Measurements from ENCODE around the gene NOTUM. TPM values are rescaled to one million over a fixed set of nuclear protein-coding genes. Genes with fewer than 3 reads are reported as not detected.
A peak's percentile ranks its signal among the peaks of the same experiment; 100 is the strongest.

NOTUM gene
- total and polyA plus RNA-seq, 9 of the 15 experiments (the other 6 are each of a cell fraction or from before 2014, with no cell fraction given), result 0.03 to 14.0 (median 4.1) TPM

- TF ChIP-seq NUFIP1 (IDR thresholded peaks at IDR 0.05; ENCODE audit: partially characterized antibody) (no peak), MTA1 (IDR thresholded peaks at IDR 0.05; ENCODE audit: borderline replicate concordance) (peak; percentile 61; the same call in 1 of the 2 replicates), HDAC2 (IDR thresholded peaks at IDR 0.05) (peak; percentile 57; the same call in 1 of the 2 replicates), STAT6 (CRISPR knock-in tag; IDR thresholded peaks at IDR 0.05) (0 out of 2 replicates have a peak, but pooled peaks have one; percentile 54), MYC (IDR thresholded peaks at IDR 0.05; ENCODE audit: low read depth, low read length) (no peak; the same call in none of the 2 replicates), MYC (CRISPR knock-in tag; IDR thresholded peaks at IDR 0.05; ENCODE audit: borderline replicate concordance, low read depth) (no peak), EP400 (IDR thresholded peaks at IDR 0.05) (peak; percentile 29), ZBTB11 (CRISPR knock-in tag; IDR thresholded peaks at IDR 0.05) (no peak), ZEB2 (IDR thresholded peaks at IDR 0.05) (0 out of 2 replicates have a peak, but pooled peaks have one; percentile 30), CTCF (IDR thresholded peaks at IDR 0.05 in 2 of 3, conservative IDR thresholded peaks at IDR 0.05 in 1 of 3; ENCODE audit: insufficient read depth in 2 of 3, low read depth in 1 of 3, low read length in 3 of 3) (peak; percentile 51 to 63 (median 62)), HMBOX1 (IDR thresholded peaks at IDR 0.05) (no peak), SRSF9 (IDR thresholded peaks at IDR 0.05; ENCODE audit: borderline replicate concordance, low read depth, low read length) (no peak), CTBP1 (IDR thresholded peaks at IDR 0.05; ENCODE audit: borderline replicate concordance) (peak; percentile 80; the same call in 1 of the 2 replicates), GTF2B (IDR thresholded peaks at IDR 0.05; ENCODE audit: extremely low read depth, insufficient read length) (no peak), HMG20B (CRISPR knock-in tag; IDR thresholded peaks at IDR 0.05) (no peak), ZNF239 (CRISPR knock-in tag; IDR thresholded peaks at IDR 0.05) (no peak), TARDBP (IDR thresholded peaks at IDR 0.05) (no peak), CXXC5 (CRISPR knock-in tag; IDR thresholded peaks at IDR 0.05) (peak; percentile 64)
Measured at GRCh38 chr17:81912441-81913309, 48.3 kb downstream of the NOTUM start (continued).
